GM10847 (cell line): ENCODE results near the gene DAB1.

Experiments
- POLR2A ChIP-seq: IDR thresholded peaks from 2 replicates; pipeline ENCODE4 v1.6.1; 2011; ENCODE audit not compliant: insufficient read length; ENCODE audit errors: extremely low read depth

Gene DAB1

DNA sequence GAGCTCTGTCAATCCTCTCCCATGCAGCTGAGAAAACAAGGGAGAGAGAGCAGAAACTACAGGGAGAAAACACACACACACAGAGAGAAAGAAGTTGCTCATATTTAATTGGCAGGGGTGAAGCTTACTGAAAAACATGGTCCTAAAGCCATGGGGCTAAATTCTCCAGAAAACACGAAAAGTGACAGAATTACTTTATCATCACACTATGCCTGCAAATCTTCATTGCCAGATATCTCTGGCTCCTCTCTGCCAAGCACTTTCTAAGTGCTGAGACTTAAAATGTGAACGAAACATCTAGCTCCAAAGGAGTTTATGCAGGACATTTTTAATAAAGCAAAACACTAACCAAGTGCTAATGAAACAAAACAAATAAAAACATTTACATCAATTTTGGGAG is 134.1 kb downstream of the DAB1 start:
- no peak for TF ChIP-seq POLR2A

- TF ChIP-seq POLR2A, result no peak
Measured at GRCh38 chr1:57285992-57286391, 137.9 kb downstream of the DAB1 start.

DNA sequence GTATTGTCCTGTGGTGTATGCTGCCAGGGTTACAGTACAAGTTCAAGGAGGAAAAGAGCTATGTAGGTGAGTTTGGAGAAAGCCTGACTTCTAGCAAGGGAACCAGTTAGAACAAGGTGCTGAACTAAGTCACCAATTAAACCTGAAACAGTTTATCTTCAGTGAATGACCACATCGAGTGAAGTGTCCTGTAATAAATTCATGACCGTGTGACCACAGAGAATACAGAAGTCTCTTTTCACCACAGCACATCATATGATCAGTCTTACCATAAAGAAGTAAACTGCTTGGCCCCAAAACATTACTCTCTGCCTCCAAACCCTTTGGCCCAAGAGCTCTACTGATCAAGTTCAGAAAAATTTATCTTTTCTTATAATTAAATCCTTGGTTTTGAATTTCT is 141.4 kb downstream of the DAB1 start:
- no peak for TF ChIP-seq POLR2A

GRCh38 chr1:57281324-57281723 is 142.5 kb downstream of the DAB1 start:
- TF ChIP-seq POLR2A, result no peak

DNA sequence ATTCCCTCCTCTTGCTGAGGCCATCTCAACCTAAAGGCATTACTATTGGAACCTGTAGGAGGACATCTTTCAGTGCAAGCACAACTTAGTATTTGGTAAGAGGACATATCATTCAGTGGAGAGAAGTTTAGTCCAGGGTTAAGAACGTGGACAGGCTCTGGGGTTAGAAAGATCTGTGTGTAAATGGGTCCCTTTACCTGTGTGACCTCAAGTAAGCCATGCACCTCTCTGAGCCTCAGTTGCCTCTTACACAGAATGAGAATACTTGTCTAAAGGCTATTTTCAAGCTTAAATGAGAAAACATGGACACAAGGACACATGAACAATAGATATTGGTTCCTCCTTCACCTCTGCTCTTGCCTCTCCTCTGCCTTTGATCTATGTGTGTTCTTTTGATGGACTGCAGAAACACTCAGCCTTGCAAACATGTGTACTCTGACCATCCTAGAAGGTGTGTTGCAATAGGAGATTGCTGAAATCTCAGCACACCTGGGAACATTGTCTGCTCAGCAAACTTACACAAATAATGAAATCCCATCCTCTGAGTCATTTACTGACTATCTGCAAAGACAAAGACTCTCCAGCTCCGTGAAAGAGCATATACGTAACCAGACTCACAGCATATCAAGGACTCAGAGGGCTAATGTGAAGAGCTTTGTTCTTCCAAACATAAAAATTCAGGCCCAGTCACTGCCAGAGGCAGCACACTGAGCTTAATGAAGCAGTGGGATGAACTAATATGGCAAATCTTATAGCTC is 143.8 kb downstream of the DAB1 start:
- no peak for TF ChIP-seq POLR2A

GRCh38 chr1:57278558-57278957 is 145.3 kb downstream of the DAB1 start:
- TF ChIP-seq POLR2A, result no peak

- TF ChIP-seq POLR2A, result no peak
Measured at GRCh38 chr1:57277681-57278080, 146.2 kb downstream of the DAB1 start.

DNA sequence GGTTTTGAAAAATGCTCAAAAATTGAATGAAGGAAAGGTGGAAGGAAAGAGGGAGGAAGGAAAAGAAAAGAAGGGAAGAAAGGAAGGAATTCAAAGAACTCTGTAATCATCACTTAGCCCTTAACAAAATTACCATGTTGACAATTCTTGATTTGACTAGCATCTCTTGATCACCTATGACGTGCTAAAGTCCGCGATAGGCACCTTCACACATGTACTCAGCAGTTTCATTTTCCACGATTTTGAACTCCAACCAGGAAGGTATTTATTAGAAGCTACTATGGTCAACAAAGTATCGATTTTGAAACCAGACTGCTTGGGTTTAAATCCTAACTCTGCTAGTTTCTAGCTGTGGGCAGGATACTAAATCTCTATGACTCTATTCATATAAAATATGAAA is 146.9 kb downstream of the DAB1 start:
- TF ChIP-seq POLR2A, result no peak

GRCh38 chr1:57272601-57273000 is 151.3 kb downstream of the DAB1 start:
- no peak for TF ChIP-seq POLR2A

GRCh38 chr1:57272150-57272549 is 151.7 kb downstream of the DAB1 start:
- TF ChIP-seq POLR2A, result no peak

- TF ChIP-seq POLR2A, result no peak
Measured at GRCh38 chr1:57270927-57271698, 152.7 kb downstream of the DAB1 start.

DNA sequence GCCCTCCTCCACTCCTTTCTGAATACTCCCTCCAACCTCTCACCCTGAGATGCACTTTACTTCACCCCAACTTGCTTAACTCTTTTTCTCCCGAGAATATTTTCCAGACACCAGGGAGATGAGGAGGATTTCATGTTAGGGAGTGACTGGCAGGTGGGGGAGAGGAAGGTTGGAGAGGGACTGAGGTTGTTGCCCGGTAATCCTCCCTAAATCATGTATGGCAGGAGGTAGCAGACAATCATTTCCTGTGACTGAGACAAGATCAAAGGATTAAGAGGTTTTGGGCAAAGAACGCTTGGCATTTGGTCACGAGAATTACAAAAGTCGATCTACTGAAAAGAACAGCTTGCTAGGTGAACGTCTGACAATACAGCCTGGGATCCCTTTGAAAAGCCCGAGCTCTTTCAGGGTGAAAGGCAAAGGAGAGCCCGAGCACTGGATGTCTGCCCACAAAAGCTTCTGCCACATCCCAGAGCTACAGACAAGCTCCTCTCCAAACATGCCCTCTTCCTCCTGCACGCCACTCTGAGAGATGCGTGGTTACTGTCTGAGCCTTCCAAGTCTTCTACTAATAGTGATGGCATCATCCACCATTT is 154.1 kb downstream of the DAB1 start:
- no peak for TF ChIP-seq POLR2A

- no peak for TF ChIP-seq POLR2A
Measured at GRCh38 chr1:57265104-57265503, 158.8 kb downstream of the DAB1 start.

- no peak for TF ChIP-seq POLR2A
Measured at GRCh38 chr1:57262472-57262871, 161.4 kb downstream of the DAB1 start.

DNA sequence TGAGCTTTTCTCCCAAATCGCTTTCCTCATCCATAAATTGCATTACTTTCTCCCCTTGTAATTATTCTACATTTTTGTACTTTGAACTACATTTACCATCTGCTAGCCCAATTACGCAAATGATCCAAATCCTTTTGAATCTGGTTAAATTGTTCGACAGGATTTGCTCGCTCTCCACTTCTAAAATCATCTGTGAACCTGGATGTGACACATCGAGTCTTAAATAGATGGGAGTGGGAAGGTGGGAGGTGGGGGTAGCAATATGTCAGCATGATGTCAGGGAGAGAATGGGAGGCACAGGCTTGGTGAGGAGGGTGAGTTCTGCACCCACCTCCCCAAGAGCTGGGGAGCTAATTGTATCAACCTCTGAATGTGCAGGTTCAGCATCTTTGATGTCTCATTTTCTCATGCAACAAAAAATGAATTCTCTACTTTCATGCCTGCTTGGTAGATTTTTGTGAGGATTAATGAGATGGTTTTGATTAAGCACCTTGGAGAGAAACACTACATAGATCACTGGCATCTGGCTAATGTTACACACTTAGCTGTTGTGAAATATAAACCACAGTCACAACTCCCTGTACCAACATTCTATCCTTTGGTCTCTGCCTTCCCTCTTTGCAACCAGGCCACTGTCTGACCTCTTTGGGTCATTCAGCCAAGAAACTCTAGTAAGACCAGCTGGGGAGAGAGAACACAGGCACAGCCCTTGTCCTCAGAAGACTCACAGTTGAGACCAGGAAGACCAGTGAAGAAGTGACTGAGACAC is 165.1 kb downstream of the DAB1 start:
- no peak for TF ChIP-seq POLR2A

DNA sequence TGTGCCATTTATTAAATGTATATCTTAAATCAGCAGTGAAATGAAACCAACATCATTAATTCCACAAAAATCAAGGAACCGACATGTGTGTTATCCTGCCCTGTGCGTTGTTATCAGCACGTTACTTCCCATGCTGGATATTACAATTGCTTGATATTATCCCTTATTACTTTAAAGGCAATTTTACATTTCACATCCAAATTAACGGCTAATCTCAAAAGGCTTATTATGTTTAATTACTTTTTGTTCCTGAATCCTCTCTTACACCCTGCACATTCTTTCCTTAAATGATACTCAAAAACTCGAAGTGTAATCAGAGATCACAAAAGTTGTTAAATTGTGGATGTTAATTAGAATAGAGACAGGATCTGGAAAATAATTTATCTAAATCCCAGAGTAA is 167.9 kb downstream of the DAB1 start:
- no peak for TF ChIP-seq POLR2A

GRCh38 chr1:57254022-57254421 is 169.8 kb downstream of the DAB1 start:
- TF ChIP-seq POLR2A, result no peak
